IMR-90 (cell line): Measurements from ENCODE around the gene KLF13. TPM values are rescaled to one million over a fixed set of nuclear protein-coding genes. Genes with fewer than 3 reads are reported as not detected.

ENCODE experiments used
- ATAC-seq: fragments of 200-7000 bp; cut with Tn5 transposase; 2 replicates; pipeline ENCODE4 v1.9.1; 2020; ENCODE audit warnings: low read depth, mild to moderate bottlenecking, moderate library complexity
- BruUV-seq: library from RNA; stranded (reverse); fragments of 400-500 nt; replicated peaks from 2 replicates; lab custom pipeline; 2021; lab: Mats Ljungman, UMichigan
- CTCF ChIA-PET: fragments of 300-600 bp; formaldehyde crosslinking; extraction: SDS; loops from one replicate; lab custom pipeline; 2021; ENCODE audit warnings: antibody characterized with exemption; lab: Yijun Ruan, JAX
- POLR2A ChIA-PET: fragments of 300-600 bp; sonication (Branson Sonifier 250); formaldehyde crosslinking; loops from one replicate; lab custom pipeline; 2022; ENCODE audit warnings: antibody characterized with exemption; ENCODE audit not compliant: unreplicated experiment; lab: Charles Lee
- DNase-seq: peaks from one replicate; pipeline ENCODE4 v3.0.0; 2013
- H2AFZ ChIP-seq: replicated peaks from 2 replicates; pipeline ENCODE3; 2013; ENCODE audit warnings: low read length, mild to moderate bottlenecking; ENCODE audit not compliant: poor library complexity
- H2AK5ac ChIP-seq: 2 replicates; pipeline ENCODE4 v1.6.1; 2013; ENCODE audit warnings: low read depth, low read length, inconsistent platforms
- H2AK9ac ChIP-seq: replicated peaks from 2 replicates; pipeline ENCODE3; 2013; ENCODE audit warnings: mild to moderate bottlenecking, low read depth, low read length, moderate library complexity; ENCODE audit not compliant: poor library complexity
- H2BK120ac ChIP-seq: 2 replicates; pipeline ENCODE4 v1.6.1; 2013; ENCODE audit warnings: low read depth, low read length, inconsistent platforms
- H2BK15ac ChIP-seq: 3 replicates; pipeline ENCODE4 v1.6.1; 2013; ENCODE audit warnings: low read depth, low read length, inconsistent platforms
- H2BK20ac ChIP-seq: 2 replicates; pipeline ENCODE4 v1.6.1; 2013; ENCODE audit warnings: low read depth, mild to moderate bottlenecking, inconsistent platforms, low read length, moderate library complexity
- H2BK5ac ChIP-seq: 2 replicates; pipeline ENCODE4 v1.6.1; 2013; ENCODE audit warnings: mild to moderate bottlenecking, low read depth, low read length, inconsistent platforms; ENCODE audit not compliant: poor library complexity, severe bottlenecking
- H3K14ac ChIP-seq: replicated peaks from 2 replicates; pipeline ENCODE4 v1.6.1; 2013; ENCODE audit warnings: low read depth, low read length, inconsistent platforms
- H3K18ac ChIP-seq: 2 replicates; pipeline ENCODE4 v1.6.1; 2013; ENCODE audit warnings: low read depth, low read length, control low read depth
- H3K23ac ChIP-seq: 2 replicates; pipeline ENCODE4 v1.6.1; 2013; ENCODE audit warnings: low read depth, low read length, inconsistent platforms
- H3K27ac ChIP-seq: 2 replicates; pipeline ENCODE4 v1.5.1; 2013; ENCODE audit warnings: mild to moderate bottlenecking, control low read depth, low read length; ENCODE audit not compliant: insufficient read depth
- H3K27me3 ChIP-seq: 2 replicates; pipeline ENCODE4 v1.6.1; 2013; ENCODE audit warnings: low read length; ENCODE audit not compliant: control insufficient read depth, insufficient read depth
- H3K36me3 ChIP-seq: 2 replicates; pipeline ENCODE4 v1.6.1; 2013; ENCODE audit warnings: low read length, mixed read lengths; ENCODE audit not compliant: control insufficient read depth, insufficient read depth
- H3K4ac ChIP-seq: 2 replicates; pipeline ENCODE4 v1.6.1; 2013; ENCODE audit warnings: low read depth, low read length, inconsistent platforms
- H3K4me1 ChIP-seq: 2 replicates; pipeline ENCODE4 v1.6.1; 2013; ENCODE audit warnings: low read length, mixed read lengths; ENCODE audit not compliant: control insufficient read depth, insufficient read depth
- H3K4me2 ChIP-seq: 2 replicates; pipeline ENCODE4 v1.6.1; 2013; ENCODE audit warnings: low read depth, mild to moderate bottlenecking, control low read depth, low read length, moderate library complexity
- H3K4me3 ChIP-seq: 2 replicates; pipeline ENCODE4 v1.5.1; 2013; ENCODE audit warnings: low read depth, mild to moderate bottlenecking, control low read depth, low read length, moderate library complexity; ENCODE audit not compliant: insufficient read depth
- H3K56ac ChIP-seq: 2 replicates; pipeline ENCODE4 v1.6.1; 2013; ENCODE audit warnings: low read length, inconsistent platforms; ENCODE audit not compliant: insufficient read depth; ENCODE audit errors: extremely low read depth
- H3K79me1 ChIP-seq, 2 experiments: 2 replicates each; pipeline ENCODE4 v1.6.1; 2013; ENCODE audit warnings: low read length in 2 of 2, inconsistent platforms in 1 of 2, low read depth in 1 of 2
- H3K9ac ChIP-seq: 2 replicates; pipeline ENCODE4 v1.6.1; 2013; ENCODE audit warnings: low read depth, low read length, control low read depth
- H3K9me1 ChIP-seq: 2 replicates; pipeline ENCODE4 v1.6.1; 2013; ENCODE audit warnings: low read length, inconsistent platforms; ENCODE audit not compliant: insufficient read depth
- H3K9me3 ChIP-seq: 2 replicates; pipeline ENCODE4 v1.6.1; 2013; ENCODE audit warnings: low read length; ENCODE audit not compliant: control insufficient read depth, insufficient read depth
- H4K20me1 ChIP-seq: 2 replicates; pipeline ENCODE4 v1.6.1; 2013; ENCODE audit warnings: low read length, inconsistent platforms; ENCODE audit not compliant: insufficient read depth
- H4K5ac ChIP-seq: 2 replicates; pipeline ENCODE4 v1.6.1; 2013; ENCODE audit warnings: mild to moderate bottlenecking, low read depth, low read length, control low read depth
- H4K8ac ChIP-seq, 2 experiments: 2 replicates each; pipeline ENCODE4 v1.6.1; 2013; ENCODE audit warnings: low read depth in 2 of 2, low read length in 2 of 2, control low read depth in 1 of 2, inconsistent platforms in 1 of 2
- H4K91ac ChIP-seq: 2 replicates; pipeline ENCODE4 v1.6.1; 2013; ENCODE audit warnings: low read depth, low read length, inconsistent platforms; ENCODE audit not compliant: insufficient read depth
- BHLHE40 ChIP-seq: fragments of 150-350 bp; IDR thresholded peaks from 2 replicates; pipeline ENCODE4 v1.6.1; 2016; ENCODE audit warnings: mild to moderate bottlenecking, low read depth, low read length
- CEBPB ChIP-seq: IDR thresholded peaks from 2 replicates; pipeline ENCODE4 v1.6.1; 2012; ENCODE audit warnings: low read depth, low read length, improper control_type of control experiment
- MXI1 ChIP-seq: IDR thresholded peaks from 2 replicates; pipeline ENCODE4 v1.6.1; 2012; ENCODE audit warnings: low read depth, mild to moderate bottlenecking, low read length, moderate library complexity, borderline replicate concordance
- NFE2L2 ChIP-seq: fragments of 150-350 bp; IDR thresholded peaks from 2 replicates; pipeline ENCODE4 v1.6.1; 2016; ENCODE audit warnings: low read depth, mild to moderate bottlenecking, low read length
- POLR2A ChIP-seq: IDR thresholded peaks from 2 replicates; pipeline ENCODE4 v1.6.1; 2012; ENCODE audit warnings: mild to moderate bottlenecking, low read depth, low read length
- RFX5 ChIP-seq: IDR thresholded peaks from 2 replicates; pipeline ENCODE4 v1.8.0; 2012; ENCODE audit warnings: low read depth, mild to moderate bottlenecking, low read length, moderate library complexity
- SMC3 ChIP-seq: fragments of 150-350 bp; IDR thresholded peaks from 2 replicates; pipeline ENCODE4 v1.6.1; 2016; ENCODE audit warnings: low read depth, mild to moderate bottlenecking, antibody characterized with exemption, low read length, moderate library complexity
- WGBS, 2 experiments: methylation state at CpG; one replicate each; pipeline versions ENCODE4 v1.1.5 to v1.1.7; 2013; ENCODE audit warnings: missing lambda C conversion rate in 2 of 2; ENCODE audit not compliant: insufficient read length in 1 of 2; ENCODE audit errors: extremely low coverage in 2 of 2; 5-methylcytosine and 5-hydroxymethylcytosine counted together
- dilution Hi-C: fragments of 300-500 bp; cut with HindIII; formaldehyde crosslinking; loops from one replicate; pipeline ENCODE4 v1.14.3; 2018; ENCODE audit warnings: low sequenced_read_pairs; ENCODE audit not compliant: unreplicated experiment
- in situ Hi-C: fragments of 300-500 bp; cut with MboI; formaldehyde crosslinking; loops from 3 replicates; pipeline ENCODE4 v1.14.3; 2019; ENCODE audit warnings: low sequenced_read_pairs, inconsistent platforms, mixed read lengths
- intact Hi-C: fragments of 100-400 bp; cut with micrococcal nuclease; formaldehyde crosslinking; loops from 2 replicates; pipeline ENCODE4 v1.10.0; 2022
- polyA plus RNA-seq, 3 experiments: library from polyadenylated mRNA; depleted of rRNA; stranded (reverse); fragments of >200 nt; gene quantifications; 2 replicates each; pipeline ENCODE4 v1.2.3, GENCODE V29; 2012; ENCODE audit warnings: low replicate concordance in 1 of 3
- total RNA-seq: library from RNA; depleted of rRNA; stranded (reverse); fragments of >200 nt; gene quantifications from 2 replicates; pipeline ENCODE4 v1.2.3, GENCODE V29; 2012
- TF ChIP-seq, protein P1 (sequence below): conservative IDR thresholded peaks from 2 replicates; pipeline ENCODE4 v1.5.1; 2012; ENCODE audit warnings: mild to moderate bottlenecking, low read depth, low read length, improper control_type of control experiment

Gene KLF13
- total and polyA plus RNA-seq, 2 of the 4 experiments (the other 2 are of a cell fraction), result 9.5 to 10.6 TPM

DNA sequence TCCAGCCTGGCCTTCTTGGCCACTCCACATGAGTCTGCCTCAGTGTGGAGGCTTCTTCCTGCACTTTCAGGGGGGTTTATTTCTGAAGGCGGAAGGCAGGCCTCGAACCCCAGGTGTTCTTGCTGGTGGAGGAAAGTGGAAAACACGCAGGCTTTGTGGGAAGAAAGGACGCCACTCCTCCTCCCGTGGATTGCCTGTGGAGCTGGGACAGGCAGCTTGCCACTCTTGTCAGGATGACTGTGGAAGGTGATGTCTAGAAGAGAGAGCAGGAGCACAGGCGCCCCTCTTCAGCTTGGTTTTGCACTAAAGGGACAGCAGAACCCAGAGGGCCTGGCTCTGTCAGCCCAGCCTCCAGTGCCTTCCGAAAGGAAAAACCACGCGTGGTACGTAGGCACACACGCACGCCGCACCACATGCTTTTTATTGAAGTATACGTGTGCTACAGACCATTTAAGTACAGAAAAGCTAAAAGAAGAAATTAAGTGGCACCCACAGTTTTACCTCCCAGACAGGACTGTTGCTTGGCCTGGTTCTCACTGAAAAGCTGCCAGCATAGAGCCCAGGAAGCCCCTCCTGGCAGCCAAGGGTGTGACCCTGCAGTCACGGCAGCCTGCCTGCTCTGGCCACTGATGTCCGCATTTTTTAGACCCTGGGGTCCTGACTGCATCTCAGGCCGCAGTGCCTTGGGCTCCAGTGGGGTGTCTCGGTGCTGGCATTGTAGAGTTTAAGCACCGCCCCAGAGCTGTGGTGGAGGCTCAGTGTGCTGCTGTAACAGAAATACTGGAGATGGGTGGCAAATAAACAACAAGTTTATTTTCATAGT is 21.6 kb downstream of the KLF13 start:
- Histone ChIP-seq H2BK20ac (no peak overlapping the region), H3K9me1 (peaks cover 30% of the 10 kb centered on the region), H4K20me1 (peaks cover 74% of the 10 kb centered on the region), H3K18ac (no peak overlapping the region), H3K4ac (no peak overlapping the region), H4K8ac (no peak overlapping the region), H3K9me3 (no peaks in the 10 kb centered on the region), H2AK5ac (no peak overlapping the region), H3K9ac (no peak overlapping the region), H3K56ac (no peak overlapping the region), H3K4me1 (peaks cover 14% of the 10 kb centered on the region), H4K5ac (no peak overlapping the region), H2AK9ac (no peak overlapping the region), H3K79me1 (peaks cover 30 to 90% of the 10 kb centered on the region in 2 experiments), H4K91ac (no peak overlapping the region), H3K27ac (no peak overlapping the region), H3K27me3 (no peaks in the 10 kb centered on the region), H3K23ac (no peak overlapping the region), H2BK5ac (no peak overlapping the region), H2AFZ (no peak overlapping the region), H3K4me3 (no peak overlapping the region), H3K36me3 (no peaks in the 10 kb centered on the region), H3K14ac (no peak overlapping the region), H3K4me2 (no peak overlapping the region), H2BK15ac (no peak overlapping the region), H2BK120ac (no peak overlapping the region)
- in situ Hi-C loops (no loop called here), dilution Hi-C loops (no loop called here), intact Hi-C loops (no loop called here)
- POLR2A ChIA-PET, result no interaction called here
- no TSS peak for BruUV-seq
- ATAC-seq (no peak), DNase-seq (no peak)
- WGBS, 2 experiments, result 96% methylated on average over 4 of the region's 19 CpGs; no CpG with 5 or more reads in 1 of the 2 experiments
- TF ChIP-seq SMC3 (no peak), CEBPB (no peak), NFE2L2 (no peak), MXI1 (no peak), RFX5 (no peak), BHLHE40 (no peak), POLR2A (no peak)
- TF ChIP-seq, protein P1, sequence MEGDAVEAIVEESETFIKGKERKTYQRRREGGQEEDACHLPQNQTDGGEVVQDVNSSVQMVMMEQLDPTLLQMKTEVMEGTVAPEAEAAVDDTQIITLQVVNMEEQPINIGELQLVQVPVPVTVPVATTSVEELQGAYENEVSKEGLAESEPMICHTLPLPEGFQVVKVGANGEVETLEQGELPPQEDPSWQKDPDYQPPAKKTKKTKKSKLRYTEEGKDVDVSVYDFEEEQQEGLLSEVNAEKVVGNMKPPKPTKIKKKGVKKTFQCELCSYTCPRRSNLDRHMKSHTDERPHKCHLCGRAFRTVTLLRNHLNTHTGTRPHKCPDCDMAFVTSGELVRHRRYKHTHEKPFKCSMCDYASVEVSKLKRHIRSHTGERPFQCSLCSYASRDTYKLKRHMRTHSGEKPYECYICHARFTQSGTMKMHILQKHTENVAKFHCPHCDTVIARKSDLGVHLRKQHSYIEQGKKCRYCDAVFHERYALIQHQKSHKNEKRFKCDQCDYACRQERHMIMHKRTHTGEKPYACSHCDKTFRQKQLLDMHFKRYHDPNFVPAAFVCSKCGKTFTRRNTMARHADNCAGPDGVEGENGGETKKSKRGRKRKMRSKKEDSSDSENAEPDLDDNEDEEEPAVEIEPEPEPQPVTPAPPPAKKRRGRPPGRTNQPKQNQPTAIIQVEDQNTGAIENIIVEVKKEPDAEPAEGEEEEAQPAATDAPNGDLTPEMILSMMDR, result no peak
- CTCF ChIA-PET, result no interaction called here
